SU-DHL-6 (cell line): ENCODE measurements around the gene TKTL2.
"Not testable (repeated sequence)": the region's sequence is repeated elsewhere in the genome, so short reads cannot be mapped to it uniquely, and the experiment has no call there.

ENCODE experiments used
- H2AFZ ChIP-seq: fragments of 200-600 bp; sonication (generic); 2 replicates; pipeline ENCODE4 v1.6.1; 2014; ENCODE audit warnings: low read depth, mild to moderate bottlenecking, moderate library complexity, mixed read lengths, antibody characterized with exemption, low read length; ENCODE audit not compliant: severe bottlenecking
- H3F3A ChIP-seq: fragments of 200-600 bp; shearing (Covaris generic); 2 replicates; pipeline ENCODE4 v1.6.0; 2016; ENCODE audit warnings: antibody characterized with exemption, mild to moderate bottlenecking; ENCODE audit not compliant: insufficient read depth
- H3K27ac ChIP-seq: fragments of 200-600 bp; sonication (generic); 2 replicates; pipeline ENCODE4 v1.5.1; 2016; ENCODE audit warnings: low read depth, mild to moderate bottlenecking, low read length, moderate library complexity, mixed read lengths
- H3K27me3 ChIP-seq: fragments of 200-600 bp; sonication (generic), shearing (Covaris generic); 2 replicates; pipeline ENCODE4 v1.6.0; 2014; ENCODE audit warnings: mild to moderate bottlenecking, low read length
- H3K36me3 ChIP-seq: fragments of 200-600 bp; sonication (generic); 2 replicates; pipeline ENCODE4 v1.6.1; 2014; ENCODE audit warnings: mild to moderate bottlenecking, low read length, mixed read lengths
- H3K4me2 ChIP-seq: fragments of 300-600, 200-600 bp; shearing (Covaris generic), sonication (generic); 2 replicates; pipeline ENCODE4 v1.6.0; 2014; ENCODE audit warnings: low read length, low read depth, mild to moderate bottlenecking; ENCODE audit not compliant: poor library complexity, severe bottlenecking
- H3K4me3 ChIP-seq: fragments of 200-600 bp; sonication (generic); 2 replicates; pipeline ENCODE4 v1.5.1; 2014; ENCODE audit warnings: antibody characterized with exemption, low read length, mild to moderate bottlenecking, mixed read lengths; ENCODE audit not compliant: insufficient read depth, poor library complexity, severe bottlenecking
- H3K79me2 ChIP-seq: fragments of 200-600 bp; sonication (generic); 2 replicates; pipeline ENCODE4 v1.6.1; 2014; ENCODE audit warnings: mild to moderate bottlenecking, low read length, moderate library complexity; ENCODE audit not compliant: insufficient read depth
- H3K9ac ChIP-seq: fragments of 200-600 bp; sonication (generic); 2 replicates; pipeline ENCODE4 v1.7.0; 2014; ENCODE audit warnings: mild to moderate bottlenecking, low read length
- H3K9me2 ChIP-seq: fragments of 200-600 bp; sonication (generic); replicated peaks from 2 replicates; pipeline ENCODE4 v1.6.1; 2014; ENCODE audit warnings: low read length; ENCODE audit not compliant: insufficient read depth
- H3K9me3 ChIP-seq: fragments of 200-600 bp; sonication (generic); 2 replicates; pipeline ENCODE4 v1.6.1; 2014; ENCODE audit warnings: low read length, mixed read lengths; ENCODE audit not compliant: insufficient read depth
- H4K20me1 ChIP-seq: fragments of 200-600 bp; sonication (generic); 2 replicates; pipeline ENCODE4 v1.6.1; 2014; ENCODE audit warnings: low read depth, mild to moderate bottlenecking, antibody characterized with exemption, low read length, moderate library complexity, mixed read lengths
- CTCF ChIP-seq: fragments of 200-600 bp; sonication (generic); IDR thresholded peaks from one replicate; pipeline ENCODE4 v1.5.1; 2017; ENCODE audit warnings: antibody characterized with exemption, mild to moderate bottlenecking, low read length, moderate library complexity; ENCODE audit not compliant: insufficient read depth, poor library complexity, severe bottlenecking
- EZH2phosphoT487 ChIP-seq: fragments of 200-600 bp; sonication (generic), shearing (Covaris generic); conservative IDR thresholded peaks from 2 replicates; pipeline ENCODE4 v1.6.1; 2018; ENCODE audit warnings: mild to moderate bottlenecking, antibody characterized with exemption, low read length, moderate library complexity, mixed read lengths

TKTL2 gene

GRCh38 chr4:163462556-163462955 is 11.0 kb downstream of the TKTL2 start:
- no peak for TF ChIP-seq EZH2phosphoT487
- no peak for TF ChIP-seq CTCF
- H3K4me2 ChIP-seq = no peak overlapping the region
- H3K9me2 ChIP-seq = no peaks in the 10 kb centered on the region
- H3K27me3 ChIP-seq = no peaks in the 10 kb centered on the region
- no peak overlapping the region for H2AFZ ChIP-seq
- no peaks in the 10 kb centered on the region for H4K20me1 ChIP-seq
- no peak overlapping the region for H3K4me3 ChIP-seq
- H3K9me3 ChIP-seq = no peaks in the 10 kb centered on the region
- H3K27ac ChIP-seq = no peak overlapping the region
- no peaks in the 10 kb centered on the region for H3F3A ChIP-seq
- no peak overlapping the region for H3K9ac ChIP-seq
- H3K36me3 ChIP-seq = no peaks in the 10 kb centered on the region
- no peaks in the 10 kb centered on the region for H3K79me2 ChIP-seq

- H3K4me2 ChIP-seq = no peak overlapping the region
- no peak overlapping the region for H2AFZ ChIP-seq
- H3F3A ChIP-seq = no peaks in the 10 kb centered on the region
- H4K20me1 ChIP-seq = no peaks in the 10 kb centered on the region
- H3K36me3 ChIP-seq = no peaks in the 10 kb centered on the region
- TF ChIP-seq EZH2phosphoT487 = no peak
- no peak for TF ChIP-seq CTCF
- H3K4me3 ChIP-seq = no peak overlapping the region
- no peaks in the 10 kb centered on the region for H3K9me3 ChIP-seq
- H3K27ac ChIP-seq = no peak overlapping the region
- H3K79me2 ChIP-seq = no peaks in the 10 kb centered on the region
- H3K9ac ChIP-seq = no peak overlapping the region
- H3K27me3 ChIP-seq = no peaks in the 10 kb centered on the region
- H3K9me2 ChIP-seq = no peaks in the 10 kb centered on the region
Measured at GRCh38 chr4:163448540-163449203, 24.9 kb downstream of the TKTL2 start.

GRCh38 chr4:163447481-163447880 is 26.1 kb downstream of the TKTL2 start:
- Histone ChIP-seq H3K9me3 (no peaks in the 10 kb centered on the region), H3K27ac (no peak overlapping the region), H3F3A (no peaks in the 10 kb centered on the region), H3K9ac (no peak overlapping the region), H2AFZ (no peak overlapping the region), H3K79me2 (no peaks in the 10 kb centered on the region), H3K9me2 (no peaks in the 10 kb centered on the region), H3K4me3 (no peak overlapping the region), H3K27me3 (no peaks in the 10 kb centered on the region), H3K36me3 (no peaks in the 10 kb centered on the region), H3K4me2 (no peak overlapping the region), H4K20me1 (no peaks in the 10 kb centered on the region)
- TF ChIP-seq CTCF (no peak), EZH2phosphoT487 (no peak)

GRCh38 chr4:163447023-163447422 is 26.5 kb downstream of the TKTL2 start:
- not testable (repeated sequence) for H3K4me3 ChIP-seq, H3K79me2 ChIP-seq, H3K9me3 ChIP-seq, H3K27ac ChIP-seq, H3K9ac ChIP-seq, H4K20me1 ChIP-seq, H3K9me2 ChIP-seq, H3K27me3 ChIP-seq, H3K36me3 ChIP-seq, H3K4me2 ChIP-seq, H3F3A ChIP-seq, H2AFZ ChIP-seq
